Spinal cord (tissue), 10 donors: ENCODE results near the gene LCN9. TPM values are rescaled to one million over a fixed set of nuclear protein-coding genes. Genes with fewer than 3 reads are reported as not detected.
"Not testable (repeated sequence)": the region's sequence is repeated elsewhere in the genome, so short reads cannot be mapped to it uniquely, and the experiment has no call there.

Experiments used
- DNase-seq, 6 donors: peaks; one replicate each; pipeline versions ENCODE4 v3.0.0 to v3.0.0-alpha.2; 2013 to 2015; ENCODE audit warnings: low spot score in 6 of 6, low read depth in 4 of 6
- H3K27ac ChIP-seq: one replicate; pipeline ENCODE4 v1.5.1; 2013; ENCODE audit warnings: low read depth, low read length, control low read depth
- H3K27me3 ChIP-seq: one replicate; pipeline ENCODE4 v1.6.1; 2013; ENCODE audit warnings: low read length; ENCODE audit not compliant: control insufficient read depth, insufficient read depth
- H3K36me3 ChIP-seq: one replicate; pipeline ENCODE4 v1.6.1; 2013; ENCODE audit warnings: low read length; ENCODE audit not compliant: control insufficient read depth, insufficient read depth
- H3K4me1 ChIP-seq: one replicate; pipeline ENCODE4 v1.6.1; 2013; ENCODE audit warnings: low read length; ENCODE audit not compliant: control insufficient read depth, insufficient read depth
- H3K4me3 ChIP-seq: one replicate; pipeline ENCODE4 v1.5.1; 2013; ENCODE audit warnings: low read depth, low read length, control low read depth
- H3K9me3 ChIP-seq: one replicate; pipeline ENCODE4 v1.6.1; 2013; ENCODE audit warnings: low read length; ENCODE audit not compliant: control insufficient read depth, insufficient read depth
- WGBS: methylation state at CpG from one replicate; pipeline ENCODE4 v1.1.5; 2013; ENCODE audit warnings: missing lambda C conversion rate; ENCODE audit not compliant: insufficient coverage; 5-methylcytosine and 5-hydroxymethylcytosine counted together
- polyA plus RNA-seq, 2 donors: library from polyadenylated mRNA; unstranded; fragments of 120-200 nt; gene quantifications; one replicate each; pipeline ENCODE4 v1.2.1, GENCODE V29; 2013; ENCODE audit not compliant: insufficient read length in 2 of 2
- total RNA-seq, 2 donors: library from RNA; depleted of rRNA in 1 of 2; stranded (reverse); fragments of 120-200 nt in 1 of 2; fragments of >200 nt in 1 of 2; gene quantifications; one replicate each; pipeline versions ENCODE4 v1.2.3 to v1.2.4, GENCODE V29; 2013 to 2014
- donor health status: healthy.

Gene LCN9
- total and polyA plus RNA-seq, 4 donors: not detected

- WGBS: 97% methylated on average over 7 of the region's 9 CpGs
- Histone ChIP-seq H3K4me1 (peaks cover 7% of the 10 kb centered on the region), H3K9me3 (no peaks in the 10 kb centered on the region), H3K27ac (no peak overlapping the region), H3K4me3 (no peak overlapping the region), H3K36me3 (no peaks in the 10 kb centered on the region), H3K27me3 (no peaks in the 10 kb centered on the region)
- no peak for DNase-seq
These were observed 6.6 kb downstream of the LCN9 start for GRCh38 chr9:135669616-135670285.

GRCh38 chr9:135670721-135671590 is 7.8 kb downstream of the LCN9 start:
- no peaks in the 10 kb centered on the region for H3K36me3 ChIP-seq
- H3K4me3 ChIP-seq: no peak overlapping the region
- H3K4me1 ChIP-seq: peaks cover 7% of the 10 kb centered on the region
- 86% methylated on average over 41 of the region's 41 CpGs for WGBS
- no peaks in the 10 kb centered on the region for H3K27me3 ChIP-seq
- no peaks in the 10 kb centered on the region for H3K9me3 ChIP-seq
- DNase-seq: no peak
- H3K27ac ChIP-seq: no peak overlapping the region

GRCh38 chr9:135671591-135672041 is 8.5 kb downstream of the LCN9 start:
- H3K4me3 ChIP-seq: no peak overlapping the region
- H3K27me3 ChIP-seq: no peaks in the 10 kb centered on the region
- H3K27ac ChIP-seq: no peak overlapping the region
- 53% methylated on average over 17 of the region's 17 CpGs for WGBS
- H3K4me1 ChIP-seq: peaks cover 7% of the 10 kb centered on the region
- no peaks in the 10 kb centered on the region for H3K9me3 ChIP-seq
- no peak for DNase-seq
- H3K36me3 ChIP-seq: no peaks in the 10 kb centered on the region

- no CpG with 5 or more reads among the region's 7 CpGs for WGBS
- not testable (repeated sequence) for H3K4me3 ChIP-seq, H3K4me1 ChIP-seq, H3K36me3 ChIP-seq, H3K27me3 ChIP-seq, DNase-seq, H3K9me3 ChIP-seq, H3K27ac ChIP-seq
These were observed 9.7 kb downstream of the LCN9 start for GRCh38 chr9:135672786-135673185.

- no peak overlapping the region for H3K4me3 ChIP-seq
- no peak overlapping the region for H3K27ac ChIP-seq
- no peaks in the 10 kb centered on the region for H3K9me3 ChIP-seq
- no peak for DNase-seq
- 92% methylated on average over 6 of the region's 8 CpGs for WGBS
- H3K36me3 ChIP-seq: no peaks in the 10 kb centered on the region
- no peaks in the 10 kb centered on the region for H3K4me1 ChIP-seq
- H3K27me3 ChIP-seq: no peaks in the 10 kb centered on the region
These were observed 10.8 kb downstream of the LCN9 start for GRCh38 chr9:135673941-135674340.

- H3K27me3 ChIP-seq: no peaks in the 10 kb centered on the region
- no peak overlapping the region for H3K27ac ChIP-seq
- H3K4me1 ChIP-seq: no peaks in the 10 kb centered on the region
- no peak overlapping the region for H3K4me3 ChIP-seq
- DNase-seq: no peak
- H3K36me3 ChIP-seq: no peaks in the 10 kb centered on the region
- WGBS: 75% methylated on average over 10 of the region's 10 CpGs
- H3K9me3 ChIP-seq: no peaks in the 10 kb centered on the region
These were observed 11.9 kb downstream of the LCN9 start for GRCh38 chr9:135674977-135675376.

- DNase-seq: no peak
- WGBS: 85% methylated on average over 9 of the region's 13 CpGs
- Histone ChIP-seq H3K36me3 (no peaks in the 10 kb centered on the region), H3K27me3 (no peaks in the 10 kb centered on the region), H3K4me3 (no peak overlapping the region), H3K9me3 (no peaks in the 10 kb centered on the region), H3K27ac (no peak overlapping the region), H3K4me1 (no peaks in the 10 kb centered on the region)
These were observed 13.8 kb downstream of the LCN9 start for GRCh38 chr9:135676891-135677290.

GRCh38 chr9:135677641-135678168 is 14.6 kb downstream of the LCN9 start:
- Histone ChIP-seq H3K4me1 (no peaks in the 10 kb centered on the region), H3K4me3 (no peak overlapping the region), H3K9me3 (no peaks in the 10 kb centered on the region), H3K36me3 (no peaks in the 10 kb centered on the region), H3K27me3 (no peaks in the 10 kb centered on the region), H3K27ac (no peak overlapping the region)
- 89% methylated on average over 22 of the region's 22 CpGs for WGBS
- DNase-seq: no peak

- Histone ChIP-seq H3K4me1 (no peaks in the 10 kb centered on the region), H3K36me3 (no peaks in the 10 kb centered on the region), H3K27me3 (no peaks in the 10 kb centered on the region), H3K9me3 (no peaks in the 10 kb centered on the region), H3K4me3 (no peak overlapping the region), H3K27ac (no peak overlapping the region)
- WGBS: 87% methylated on average over 16 of the region's 20 CpGs
- no peak for DNase-seq
These were observed 15.3 kb downstream of the LCN9 start for GRCh38 chr9:135678236-135679017.
